ENCODE measurements around the gene RBM4B.

GRCh38 chr11:66631883-66632282 is 45.8 kb downstream of the RBM4B start:
- TF ChIP-seq EZH2phosphoT487 (IDR thresholded peaks at IDR 0.05; ENCODE audit: unreplicated experiment) (no peak), CTCF (conservative IDR thresholded peaks at IDR 0.05; ENCODE audit: low read depth in 2 of 2) (no peak), POLR2AphosphoS5 (IDR thresholded peaks at IDR 0.05; ENCODE audit: low read depth) (no peak), NANOG (IDR thresholded peaks at IDR 0.05; ENCODE audit: borderline replicate concordance) (no peak), EZH2 (IDR thresholded peaks at IDR 0.05; ENCODE audit: low read depth, unreplicated experiment) (no peak), REST (IDR thresholded peaks at IDR 0.05; ENCODE audit: unreplicated experiment) (no peak), ZNF331 (CRISPR knock-in tag; IDR thresholded peaks at IDR 0.05; ENCODE audit: low read depth) (no peak), ETS1 (IDR thresholded peaks at IDR 0.05) (no peak), CREB1 (CRISPR knock-in tag; IDR thresholded peaks at IDR 0.05; ENCODE audit: low read depth) (no peak)
